Endothelial cell of umbilical vein (primary cell): ENCODE data around the gene TMEM43.

ENCODE experiments used
- GATA2 ChIP-seq: IDR thresholded peaks from 2 replicates; pipeline ENCODE4 v1.7.0; 2011; ENCODE audit warnings: low read depth, mild to moderate bottlenecking, moderate library complexity, mixed read lengths, low read length; ENCODE audit not compliant: insufficient read length, insufficient read depth
- JUN ChIP-seq: IDR thresholded peaks from 2 replicates; pipeline ENCODE4 v1.6.1; 2011; ENCODE audit warnings: borderline replicate concordance, low read depth; ENCODE audit not compliant: insufficient read length, insufficient read depth
- POLR2A ChIP-seq: IDR thresholded peaks from 2 replicates; pipeline ENCODE4 v1.6.1; 2012; ENCODE audit warnings: low read depth, mild to moderate bottlenecking, control low read depth, low read length
- POLR2AphosphoS5 ChIP-seq: IDR thresholded peaks from 2 replicates; pipeline ENCODE4 v1.6.1; 2012; ENCODE audit warnings: low read depth, mild to moderate bottlenecking, control low read depth, low read length, moderate library complexity; ENCODE audit not compliant: insufficient read depth
- TF ChIP-seq, protein P1 (sequence below), 2 donors: IDR thresholded peaks; 1 replicate in 1 of 2; 2 replicates in 1 of 2; pipeline ENCODE4 v1.5.1; 2011; ENCODE audit warnings: low read length in 2 of 2, mild to moderate bottlenecking in 2 of 2, moderate library complexity in 2 of 2, control low read depth in 1 of 2, inconsistent platforms in 1 of 2, low read depth in 1 of 2; ENCODE audit not compliant: insufficient read depth in 1 of 2; ENCODE audit errors: extremely low read depth in 1 of 2
- TF ChIP-seq, protein P2 (sequence below): IDR thresholded peaks from 2 replicates; pipeline ENCODE4 v1.6.1; 2011; ENCODE audit not compliant: insufficient read depth, insufficient read length

DNA sequence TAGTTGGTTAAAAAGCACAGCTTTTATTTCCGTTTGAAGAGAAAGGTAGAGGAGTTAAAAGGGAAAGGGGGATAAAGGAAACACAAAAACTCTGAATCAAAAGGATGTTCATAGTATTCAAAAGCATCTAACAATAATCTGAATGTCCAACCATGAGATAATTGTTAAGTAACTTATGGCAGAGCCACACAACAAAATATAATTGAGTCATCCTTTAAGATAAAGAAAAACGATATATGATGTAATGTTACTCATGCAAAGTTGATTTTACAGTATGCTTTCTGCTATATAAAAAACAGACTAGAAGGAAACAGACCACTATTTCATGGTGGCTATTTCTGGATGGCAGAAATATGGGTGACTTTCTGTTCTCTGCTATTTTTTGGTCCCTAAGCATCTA lies 49.6 kb downstream of the TMEM43 start:
- TF ChIP-seq JUN (no peak), POLR2AphosphoS5 (no peak), GATA2 (no peak), POLR2A (no peak)
- TF ChIP-seq, protein P1, sequence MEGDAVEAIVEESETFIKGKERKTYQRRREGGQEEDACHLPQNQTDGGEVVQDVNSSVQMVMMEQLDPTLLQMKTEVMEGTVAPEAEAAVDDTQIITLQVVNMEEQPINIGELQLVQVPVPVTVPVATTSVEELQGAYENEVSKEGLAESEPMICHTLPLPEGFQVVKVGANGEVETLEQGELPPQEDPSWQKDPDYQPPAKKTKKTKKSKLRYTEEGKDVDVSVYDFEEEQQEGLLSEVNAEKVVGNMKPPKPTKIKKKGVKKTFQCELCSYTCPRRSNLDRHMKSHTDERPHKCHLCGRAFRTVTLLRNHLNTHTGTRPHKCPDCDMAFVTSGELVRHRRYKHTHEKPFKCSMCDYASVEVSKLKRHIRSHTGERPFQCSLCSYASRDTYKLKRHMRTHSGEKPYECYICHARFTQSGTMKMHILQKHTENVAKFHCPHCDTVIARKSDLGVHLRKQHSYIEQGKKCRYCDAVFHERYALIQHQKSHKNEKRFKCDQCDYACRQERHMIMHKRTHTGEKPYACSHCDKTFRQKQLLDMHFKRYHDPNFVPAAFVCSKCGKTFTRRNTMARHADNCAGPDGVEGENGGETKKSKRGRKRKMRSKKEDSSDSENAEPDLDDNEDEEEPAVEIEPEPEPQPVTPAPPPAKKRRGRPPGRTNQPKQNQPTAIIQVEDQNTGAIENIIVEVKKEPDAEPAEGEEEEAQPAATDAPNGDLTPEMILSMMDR (IDR thresholded peaks at IDR 0.05; ENCODE audit: extremely low read depth in 1 of 2, insufficient read depth in 1 of 2, low read depth in 1 of 2, low read length in 2 of 2): no peak
- TF ChIP-seq, protein P2, sequence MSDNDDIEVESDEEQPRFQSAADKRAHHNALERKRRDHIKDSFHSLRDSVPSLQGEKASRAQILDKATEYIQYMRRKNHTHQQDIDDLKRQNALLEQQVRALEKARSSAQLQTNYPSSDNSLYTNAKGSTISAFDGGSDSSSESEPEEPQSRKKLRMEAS: no peak
